ENCODE data around the gene OTUD4. TPM values are rescaled to one million over a fixed set of nuclear protein-coding genes. Genes with fewer than 3 reads are reported as not detected.
A peak's percentile ranks its signal among the peaks of the same experiment; 100 is the strongest.

OTUD4 gene
- total RNA-seq, 1 donor from 2014 or later: 47.4 TPM

DNA sequence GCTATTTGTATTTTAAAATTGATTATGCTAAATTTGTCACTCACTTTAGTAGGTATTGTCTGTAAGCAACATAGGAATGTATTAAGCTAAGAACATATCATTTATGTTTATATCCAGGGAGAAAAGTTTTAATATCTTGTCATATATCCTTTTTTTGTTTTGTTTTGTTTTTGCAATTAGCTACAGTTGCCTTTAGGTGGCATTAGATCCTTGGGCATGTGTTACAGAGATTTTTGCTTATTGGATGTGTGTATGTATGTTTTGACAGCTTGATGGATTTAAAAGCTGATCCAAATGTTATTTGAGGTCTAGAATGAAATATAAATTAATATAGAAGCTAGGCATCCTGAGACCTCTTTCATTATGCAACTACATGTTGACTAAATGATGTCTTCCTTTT, 36.1 kb upstream of the OTUD4 start:
- H2AFZ ChIP-seq (ENCODE audit: low read depth, low read length): no peak overlapping the region
- H3K27me3 ChIP-seq (ENCODE audit: insufficient read depth, low read length): no peaks in the 10 kb centered on the region
- FAIRE-seq (no peak), DNase-seq (ENCODE audit: low read depth) (no peak)
- no peaks in the 10 kb centered on the region for H4K20me1 ChIP-seq (ENCODE audit: insufficient read depth, low read length)
- no peak overlapping the region for H3K4me2 ChIP-seq (ENCODE audit: low read length)
- TF ChIP-seq CTCF (IDR thresholded peaks at IDR 0.05; ENCODE audit: insufficient read depth, low read depth, low read length) (peak; percentile 65), EZH2 (IDR thresholded peaks at IDR 0.05; ENCODE audit: insufficient read depth, low read length) (no peak)
- H3K36me3 ChIP-seq (ENCODE audit: insufficient read depth, low read length): no peaks in the 10 kb centered on the region
- H3K79me2 ChIP-seq (ENCODE audit: insufficient read depth, low read length): no peaks in the 10 kb centered on the region
- no peaks in the 10 kb centered on the region for H3K9me3 Mint-ChIP-seq (ENCODE audit: unreplicated experiment)
- no peak overlapping the region for H3K27ac ChIP-seq (ENCODE audit: low read depth, low read length)
- H3K4me3 ChIP-seq (ENCODE audit: insufficient read depth, low read depth, low read length): no peak overlapping the region
- peaks cover 7% of the 10 kb centered on the region for H3K4me1 Mint-ChIP-seq (ENCODE audit: low read depth, unreplicated experiment)
- no peak overlapping the region for H3K27ac Mint-ChIP-seq (ENCODE audit: unreplicated experiment)
- H3K36me3 Mint-ChIP-seq (ENCODE audit: low read depth, unreplicated experiment): no peaks in the 10 kb centered on the region
- H3K4me1 ChIP-seq (ENCODE audit: insufficient read depth, low read length): no peaks in the 10 kb centered on the region
- H3K9me3 ChIP-seq (ENCODE audit: insufficient read depth, low read depth, low read length): no peaks in the 10 kb centered on the region
- no peak overlapping the region for H3K4me3 Mint-ChIP-seq (ENCODE audit: unreplicated experiment)
- H3K27me3 Mint-ChIP-seq (ENCODE audit: low read depth, unreplicated experiment): no peaks in the 10 kb centered on the region
- no peak overlapping the region for H3K9ac ChIP-seq (ENCODE audit: low read length)

- Histone ChIP-seq H3K4me2 (ENCODE audit: low read length) (no peak overlapping the region), H3K4me3 (ENCODE audit: insufficient read depth, low read depth, low read length) (no peak overlapping the region), H3K27me3 (ENCODE audit: insufficient read depth, low read length) (no peaks in the 10 kb centered on the region), H3K9me3 (ENCODE audit: insufficient read depth, low read depth, low read length) (no peaks in the 10 kb centered on the region), H3K9ac (ENCODE audit: low read length) (no peak overlapping the region), H3K27ac (ENCODE audit: low read depth, low read length) (no peak overlapping the region), H3K79me2 (ENCODE audit: insufficient read depth, low read length) (no peaks in the 10 kb centered on the region), H4K20me1 (ENCODE audit: insufficient read depth, low read length) (no peaks in the 10 kb centered on the region), H3K36me3 (ENCODE audit: insufficient read depth, low read length) (no peaks in the 10 kb centered on the region), H2AFZ (ENCODE audit: low read depth, low read length) (no peak overlapping the region), H3K4me1 (ENCODE audit: insufficient read depth, low read length) (no peaks in the 10 kb centered on the region)
- Mint-ChIP-seq H3K4me1 (ENCODE audit: low read depth, unreplicated experiment) (peaks cover 7% of the 10 kb centered on the region), H3K36me3 (ENCODE audit: low read depth, unreplicated experiment) (no peaks in the 10 kb centered on the region), H3K27me3 (ENCODE audit: low read depth, unreplicated experiment) (no peaks in the 10 kb centered on the region), H3K4me3 (ENCODE audit: unreplicated experiment) (no peak overlapping the region), H3K27ac (ENCODE audit: unreplicated experiment) (no peak overlapping the region), H3K9me3 (ENCODE audit: unreplicated experiment) (no peaks in the 10 kb centered on the region)
- TF ChIP-seq EZH2 (IDR thresholded peaks at IDR 0.05; ENCODE audit: insufficient read depth, low read length) (no peak), CTCF (IDR thresholded peaks at IDR 0.05; ENCODE audit: insufficient read depth, low read depth, low read length) (no peak)
- no peak for DNase-seq (ENCODE audit: low read depth)
- FAIRE-seq: no peak
Measured at GRCh38 chr4:145213245-145213644, 32.9 kb upstream of the OTUD4 start.

- FAIRE-seq: no peak
- no peak for DNase-seq (ENCODE audit: low read depth)
Measured at GRCh38 chr4:145207934-145208333, 27.5 kb upstream of the OTUD4 start.

More at GRCh38 chr4:145207934-145208333, 27.5 kb upstream of the OTUD4 start:
- H3K36me3 Mint-ChIP-seq (ENCODE audit: low read depth, unreplicated experiment): no peaks in the 10 kb centered on the region
- Histone ChIP-seq H3K79me2 (ENCODE audit: insufficient read depth, low read length) (no peaks in the 10 kb centered on the region), H3K27me3 (ENCODE audit: insufficient read depth, low read length) (no peaks in the 10 kb centered on the region), H4K20me1 (ENCODE audit: insufficient read depth, low read length) (no peaks in the 10 kb centered on the region), H3K36me3 (ENCODE audit: insufficient read depth, low read length) (no peaks in the 10 kb centered on the region), H3K9ac (ENCODE audit: low read length) (no peak overlapping the region), H3K4me1 (ENCODE audit: insufficient read depth, low read length) (no peaks in the 10 kb centered on the region), H3K4me2 (ENCODE audit: low read length) (no peak overlapping the region), H3K4me3 (ENCODE audit: insufficient read depth, low read depth, low read length) (no peak overlapping the region), H3K27ac (ENCODE audit: low read depth, low read length) (no peak overlapping the region), H2AFZ (ENCODE audit: low read depth, low read length) (no peak overlapping the region), H3K9me3 (ENCODE audit: insufficient read depth, low read depth, low read length) (no peaks in the 10 kb centered on the region)
- no peaks in the 10 kb centered on the region for H3K4me1 Mint-ChIP-seq (ENCODE audit: low read depth, unreplicated experiment)
- no peaks in the 10 kb centered on the region for H3K27me3 Mint-ChIP-seq (ENCODE audit: low read depth, unreplicated experiment)
- no peak overlapping the region for H3K4me3 Mint-ChIP-seq (ENCODE audit: unreplicated experiment)
- TF ChIP-seq EZH2 (IDR thresholded peaks at IDR 0.05; ENCODE audit: insufficient read depth, low read length) (no peak), CTCF (IDR thresholded peaks at IDR 0.05; ENCODE audit: insufficient read depth, low read depth, low read length) (no peak)
- H3K27ac Mint-ChIP-seq (ENCODE audit: unreplicated experiment): no peak overlapping the region
- no peaks in the 10 kb centered on the region for H3K9me3 Mint-ChIP-seq (ENCODE audit: unreplicated experiment)
